HG03442 (cell line): ENCODE data around the gene PLCB4.

Experiments used
- ATAC-seq: cut with Tn5 transposase; IDR thresholded peaks from one replicate; pipeline ENCODE4 v1.9.1; 2021; ENCODE audit warnings: mild to moderate bottlenecking, moderate library complexity; ENCODE audit not compliant: unreplicated experiment

Gene PLCB4

DNA sequence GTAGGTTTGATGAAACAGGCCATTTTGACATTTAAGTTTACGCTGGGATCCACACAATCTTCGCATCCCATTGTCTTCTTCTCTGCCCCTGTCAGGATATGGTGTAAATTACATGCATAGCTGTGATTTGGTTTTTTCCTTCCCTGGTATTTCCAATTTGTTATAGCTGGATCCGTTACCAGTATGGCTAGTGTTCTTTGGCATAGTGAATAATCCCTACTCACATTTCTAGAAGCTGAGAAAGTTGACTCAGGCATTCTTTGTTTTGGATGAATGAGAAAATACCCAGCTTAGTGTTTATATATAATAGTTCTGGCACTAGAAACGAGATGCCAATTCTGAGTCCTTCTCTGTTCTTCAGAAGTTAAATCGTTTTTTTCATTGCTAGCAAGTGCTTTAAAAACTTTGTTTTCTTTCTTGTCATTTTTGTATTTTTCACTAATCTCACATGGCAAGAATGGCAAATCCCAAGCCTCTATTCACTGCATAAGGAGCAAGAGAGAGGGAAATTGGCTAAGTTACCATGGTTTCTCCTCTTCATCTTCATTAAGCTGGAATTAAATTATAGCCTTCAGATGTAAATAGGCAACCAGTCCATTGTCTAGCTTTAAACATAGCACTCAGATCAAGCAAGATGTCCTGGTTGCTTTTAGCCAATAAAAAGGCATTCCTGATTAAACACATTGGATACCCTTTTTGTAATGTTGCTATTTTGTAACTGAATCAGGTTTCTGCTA lies 353.6 kb downstream of the PLCB4 start:
- no peak for ATAC-seq

DNA sequence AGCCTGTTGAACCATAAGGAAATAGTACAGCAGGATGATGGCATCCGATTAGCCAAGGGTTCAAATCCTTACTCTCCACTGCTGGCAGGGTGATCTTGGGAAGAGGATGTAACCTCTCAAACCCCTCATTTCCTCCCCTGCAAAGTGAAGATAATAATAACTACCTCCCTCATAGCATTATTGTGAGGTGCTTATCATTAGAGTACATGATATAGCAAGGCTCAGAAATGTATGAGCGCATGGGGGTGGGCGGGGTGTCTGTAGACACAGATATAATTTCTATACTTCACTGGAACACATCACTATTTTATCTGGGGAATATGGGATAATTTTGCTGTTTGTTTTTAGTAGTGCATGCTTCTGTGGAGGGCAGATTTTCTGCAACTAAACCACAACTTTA lies 355.7 kb downstream of the PLCB4 start:
- no peak for ATAC-seq

DNA sequence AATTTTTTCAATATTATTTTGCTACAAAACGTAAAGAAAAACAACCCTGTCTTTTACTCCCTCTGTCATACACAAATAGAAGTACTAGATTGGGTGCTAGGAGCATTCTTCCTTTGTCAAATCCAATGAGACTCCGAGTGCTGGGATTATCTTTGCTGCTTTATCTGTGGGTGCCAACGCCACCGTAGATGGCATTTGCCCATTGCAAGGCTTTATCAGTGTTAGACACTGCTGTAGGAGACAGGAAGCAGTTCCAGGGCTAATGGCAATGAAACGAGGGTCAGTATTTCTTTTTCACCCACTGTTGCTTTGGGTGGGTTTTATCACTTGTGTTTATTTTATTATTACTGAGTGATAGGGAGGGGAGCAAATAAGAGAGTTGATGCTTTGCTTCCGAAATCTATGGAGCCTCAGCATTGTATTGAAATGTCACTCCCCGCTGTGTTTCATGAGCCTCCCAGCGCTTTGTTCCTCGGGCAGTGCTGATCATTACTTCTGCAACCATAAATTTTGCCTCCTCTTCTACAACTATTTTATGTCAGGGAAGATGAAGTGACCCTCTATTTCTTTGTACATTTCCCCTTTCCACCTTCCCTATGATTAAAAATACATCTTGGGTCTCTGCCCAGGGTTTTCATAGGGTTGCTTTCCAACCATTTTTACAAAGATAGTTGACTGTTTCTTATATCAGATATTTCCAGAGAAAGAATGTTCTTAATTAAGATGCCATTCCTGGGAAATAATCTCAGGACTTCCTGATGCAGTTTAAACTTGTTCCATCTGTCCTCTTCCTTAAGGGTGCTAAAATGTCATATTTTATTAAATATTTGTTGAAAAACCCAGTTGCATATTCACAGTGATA lies 358.8 kb downstream of the PLCB4 start:
- ATAC-seq = no peak

DNA sequence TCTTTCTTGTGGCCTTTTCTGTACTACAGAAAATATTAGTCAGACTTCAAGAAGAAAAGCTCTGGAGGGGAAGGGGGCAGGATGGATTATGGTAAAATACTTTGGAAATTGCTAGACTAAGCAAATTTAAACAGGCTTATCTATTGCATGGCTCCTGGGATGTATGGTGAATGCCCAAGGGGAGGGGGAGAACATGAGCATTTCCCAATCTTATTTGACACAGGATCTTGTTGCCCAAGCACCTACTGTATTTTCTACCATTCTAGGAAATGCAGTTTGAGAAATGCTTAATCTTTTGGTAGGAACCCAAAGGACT lies 359.4 kb downstream of the PLCB4 start:
- no peak for ATAC-seq

DNA sequence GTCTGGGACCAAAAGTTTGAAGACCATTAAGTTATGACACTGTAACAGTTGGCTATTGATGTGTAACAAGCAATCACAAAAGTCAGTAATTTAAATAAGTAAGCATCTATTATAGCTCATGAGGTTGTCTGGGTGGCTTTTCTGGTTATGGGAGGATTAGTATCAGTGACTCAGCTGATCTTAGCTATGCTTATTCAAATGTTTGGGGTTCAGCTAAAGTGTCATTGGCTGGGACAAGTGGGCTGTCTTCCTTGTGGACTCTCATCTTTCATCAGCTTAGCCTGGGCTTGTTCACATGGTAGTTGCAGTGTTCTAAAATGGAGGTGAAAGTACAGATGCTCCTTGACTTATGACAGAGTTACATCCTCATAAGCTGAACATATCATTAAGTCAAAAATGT lies 370.9 kb downstream of the PLCB4 start:
- ATAC-seq = no peak

DNA sequence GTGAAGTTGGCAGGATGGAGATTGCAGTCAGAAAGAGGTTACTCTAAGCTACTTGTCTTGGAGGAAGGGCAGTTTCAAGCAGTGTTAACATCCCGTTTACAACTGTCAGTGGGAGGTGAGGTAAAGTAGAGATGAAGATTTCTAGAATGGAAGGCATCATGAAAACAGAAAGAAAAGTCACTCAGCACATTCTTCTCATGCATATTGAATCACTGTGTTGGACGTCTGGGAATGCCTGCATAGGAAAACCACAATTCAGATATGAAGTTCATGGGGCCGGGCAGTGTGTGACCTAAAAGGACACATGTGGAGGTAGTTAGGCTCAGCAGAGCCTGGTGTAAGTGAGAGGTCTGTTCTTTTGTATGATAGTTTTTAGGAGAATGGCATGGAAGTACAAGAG lies 372.0 kb downstream of the PLCB4 start:
- no peak for ATAC-seq

DNA sequence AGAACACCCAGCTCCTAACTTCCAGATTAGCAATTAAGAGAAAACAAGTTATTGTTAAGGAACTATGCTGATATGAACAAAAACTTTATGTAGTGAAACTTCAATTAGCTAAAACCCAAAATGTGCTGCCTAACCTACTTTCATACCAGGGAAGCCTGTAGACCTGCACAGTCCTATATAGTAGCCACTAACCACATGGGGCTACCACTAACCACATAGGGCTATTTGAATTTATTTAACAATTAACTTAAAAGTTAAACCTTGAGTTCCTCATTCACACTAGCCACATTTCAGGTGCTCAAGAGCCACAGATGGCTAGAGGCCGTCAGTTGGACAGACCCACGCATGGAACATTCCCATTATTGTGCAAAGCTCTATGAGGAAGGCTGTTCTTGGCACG lies 373.1 kb downstream of the PLCB4 start:
- ATAC-seq = no peak

DNA sequence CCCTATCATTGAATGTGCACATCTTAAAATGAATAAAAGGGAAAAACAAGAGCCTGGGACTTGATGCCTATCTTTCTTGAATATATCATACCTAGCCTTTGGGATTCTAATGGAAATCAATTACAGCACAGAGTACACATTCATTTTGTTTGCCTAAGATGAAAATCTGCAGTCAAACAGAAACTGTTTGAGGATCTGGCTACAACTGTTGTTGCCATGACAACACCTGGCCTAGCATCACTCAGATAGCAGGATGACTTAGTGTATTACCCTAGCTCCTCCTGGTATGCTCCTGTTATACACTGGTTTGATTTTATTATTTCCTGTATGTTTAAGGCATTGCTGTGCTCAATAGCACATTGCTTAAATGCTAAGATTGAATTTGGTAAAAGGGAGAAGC lies 374.0 kb downstream of the PLCB4 start:
- ATAC-seq = peak; percentile 74

DNA sequence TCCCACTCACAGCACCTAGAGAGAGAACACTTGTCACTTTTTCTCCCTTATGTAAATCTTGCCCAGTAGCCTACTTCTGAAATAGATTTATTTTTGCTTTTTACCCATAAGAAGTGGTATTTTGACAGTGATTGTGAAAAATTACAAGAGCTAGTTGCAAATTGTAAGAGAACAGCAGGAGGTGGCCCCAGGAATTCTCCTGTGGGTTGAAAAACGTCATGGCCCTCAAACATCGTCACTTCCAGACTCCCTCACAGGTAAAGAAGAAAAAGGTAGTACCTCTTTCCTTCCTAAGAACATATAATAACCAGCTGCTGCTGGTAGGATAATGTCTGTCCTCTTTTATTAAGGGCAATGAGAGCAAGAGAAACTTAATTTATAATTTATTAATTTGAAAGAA lies 376.0 kb downstream of the PLCB4 start:
- ATAC-seq = no peak

DNA sequence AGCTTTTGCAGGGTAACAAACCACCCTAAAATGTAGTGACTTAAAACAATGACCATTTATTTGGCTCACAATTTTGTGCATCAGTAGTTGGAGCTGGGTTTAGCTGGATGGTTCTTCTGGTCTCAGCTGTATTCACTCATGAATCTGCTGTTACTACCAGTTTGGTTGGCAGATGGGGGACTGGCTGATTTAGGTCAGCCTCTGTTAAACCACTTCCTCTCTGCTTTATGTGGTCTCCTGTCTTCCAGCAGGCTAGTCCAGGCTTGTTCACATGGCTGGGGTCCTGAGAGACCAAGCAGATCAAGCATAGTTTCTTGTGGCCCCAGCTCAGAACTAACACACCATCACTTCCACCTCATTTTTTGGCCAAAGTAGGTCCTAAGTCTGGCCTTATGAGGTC lies 378.3 kb downstream of the PLCB4 start:
- ATAC-seq = no peak

DNA sequence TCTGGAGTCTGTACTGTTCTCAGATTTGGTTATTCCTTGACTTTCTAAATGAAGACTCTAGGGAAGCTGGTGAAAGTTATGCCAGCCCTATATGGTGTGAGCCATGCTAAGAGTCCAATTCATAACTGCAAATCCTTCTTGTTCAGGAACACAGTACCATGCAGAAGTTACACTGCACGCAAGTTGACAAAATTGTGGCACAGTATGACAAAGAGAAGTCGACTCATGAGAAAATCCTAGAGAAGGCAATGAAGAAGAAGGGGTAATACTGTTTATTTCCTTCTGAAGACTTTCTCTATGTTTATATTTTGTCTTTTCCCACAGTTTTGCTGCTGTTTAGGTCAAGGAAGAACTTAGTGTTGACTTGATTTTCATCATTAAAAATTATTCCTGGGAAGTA lies 384.3 kb downstream of the PLCB4 start:
- ATAC-seq = no peak

DNA sequence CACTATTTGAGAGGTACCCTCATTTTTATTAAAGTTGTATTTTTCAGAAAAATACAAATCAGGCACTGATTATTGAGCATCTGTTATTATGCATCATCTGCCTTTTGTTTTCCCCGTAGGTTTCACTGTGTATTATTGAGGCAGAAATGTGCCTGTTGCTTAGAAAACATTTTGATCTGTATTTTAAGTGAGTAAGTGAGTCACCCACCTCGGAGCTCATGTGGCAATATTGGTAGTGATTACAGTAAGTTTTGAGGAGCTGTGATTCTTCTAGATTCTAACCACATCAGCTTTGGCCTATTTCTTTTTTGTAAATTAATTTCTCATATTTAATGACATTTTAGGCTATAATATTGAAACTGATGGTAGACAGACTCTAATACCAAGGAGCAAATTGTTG lies 385.9 kb downstream of the PLCB4 start:
- ATAC-seq = no peak

DNA sequence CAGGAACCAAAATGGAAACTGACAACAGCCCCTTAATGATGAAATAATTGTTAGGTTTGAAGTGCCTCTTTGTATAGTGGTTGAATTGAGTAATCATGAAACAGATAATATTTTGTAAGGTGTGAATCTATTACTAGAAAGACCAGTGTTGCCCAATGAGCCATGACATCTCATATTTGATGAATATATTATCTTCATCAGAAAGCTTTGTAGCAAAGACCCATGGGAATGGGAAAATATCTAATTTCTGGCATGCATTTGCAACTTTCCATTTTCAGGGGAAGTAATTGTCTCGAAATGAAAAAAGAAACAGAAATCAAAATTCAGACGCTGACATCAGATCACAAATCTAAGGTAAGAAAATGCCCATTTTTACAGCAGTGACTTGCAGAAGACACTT lies 388.2 kb downstream of the PLCB4 start:
- no peak for ATAC-seq

DNA sequence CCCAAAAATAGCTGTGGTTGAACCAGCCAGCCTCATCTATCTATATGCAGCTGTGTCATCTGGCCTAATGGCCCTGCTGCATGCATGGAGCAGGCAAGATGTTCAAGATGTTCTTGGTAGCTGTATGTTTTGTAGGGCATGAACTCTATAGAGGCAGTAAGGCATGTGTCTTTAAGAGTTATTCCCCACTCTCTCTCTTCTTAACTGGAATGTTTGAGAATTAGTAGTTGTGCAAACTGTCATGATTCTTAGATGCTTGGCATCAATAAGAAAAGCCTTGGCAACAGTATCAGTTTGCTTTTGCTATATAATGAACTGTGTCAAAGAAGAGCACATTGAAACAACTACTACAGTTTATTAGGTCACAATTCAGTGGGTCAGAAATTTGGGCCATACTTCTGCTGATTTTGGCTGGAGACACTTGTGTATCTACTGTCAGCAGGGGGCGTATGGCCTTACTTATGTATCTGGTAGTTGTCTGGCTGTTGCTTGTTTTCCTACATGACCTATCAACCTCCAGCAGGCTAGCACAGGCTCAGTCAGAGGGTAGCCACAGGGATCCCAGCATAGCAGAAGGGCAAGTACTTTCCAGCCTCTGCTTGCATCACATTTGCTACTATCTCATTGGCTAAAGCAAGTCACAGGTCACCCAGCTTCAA lies 389.4 kb downstream of the PLCB4 start:
- no peak for ATAC-seq

DNA sequence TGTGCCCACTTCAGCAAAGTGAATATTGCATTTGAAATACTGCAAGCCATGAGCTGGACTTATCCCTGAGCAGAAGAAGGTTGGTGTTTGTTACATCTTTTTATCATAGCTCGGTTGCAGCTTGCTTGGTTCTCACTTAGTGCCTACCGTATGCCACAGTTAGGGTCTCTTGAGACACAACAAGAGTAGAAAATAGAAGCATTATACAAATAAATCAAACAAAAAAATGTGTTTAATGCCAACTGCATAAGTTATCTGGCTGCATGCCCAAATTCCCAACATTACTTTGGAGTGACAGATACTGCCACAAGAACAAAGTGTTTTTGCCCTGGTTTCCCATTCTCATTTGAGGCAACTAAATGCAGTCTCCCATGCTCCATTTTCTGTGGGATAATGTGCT lies 391.6 kb downstream of the PLCB4 start:
- no peak for ATAC-seq

DNA sequence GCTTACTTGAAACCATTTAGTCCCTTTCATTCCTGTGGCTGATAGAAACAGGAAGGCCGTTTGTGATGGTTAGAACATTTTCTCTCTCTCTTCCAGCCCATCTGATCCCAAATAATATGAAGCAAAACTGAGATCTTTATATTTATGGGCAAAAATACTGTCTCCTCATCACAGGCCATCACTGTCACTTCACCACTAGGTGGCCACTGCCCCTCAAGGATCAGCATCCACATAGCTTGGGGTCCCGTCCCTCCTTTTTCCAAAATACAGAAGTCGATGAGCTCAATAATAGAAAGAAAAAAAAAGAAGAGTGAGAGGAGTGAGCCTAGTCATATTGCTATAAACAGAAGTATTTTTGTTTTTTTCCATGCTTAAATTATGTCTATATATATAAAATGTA lies 399.1 kb downstream of the PLCB4 start:
- ATAC-seq = no peak

DNA sequence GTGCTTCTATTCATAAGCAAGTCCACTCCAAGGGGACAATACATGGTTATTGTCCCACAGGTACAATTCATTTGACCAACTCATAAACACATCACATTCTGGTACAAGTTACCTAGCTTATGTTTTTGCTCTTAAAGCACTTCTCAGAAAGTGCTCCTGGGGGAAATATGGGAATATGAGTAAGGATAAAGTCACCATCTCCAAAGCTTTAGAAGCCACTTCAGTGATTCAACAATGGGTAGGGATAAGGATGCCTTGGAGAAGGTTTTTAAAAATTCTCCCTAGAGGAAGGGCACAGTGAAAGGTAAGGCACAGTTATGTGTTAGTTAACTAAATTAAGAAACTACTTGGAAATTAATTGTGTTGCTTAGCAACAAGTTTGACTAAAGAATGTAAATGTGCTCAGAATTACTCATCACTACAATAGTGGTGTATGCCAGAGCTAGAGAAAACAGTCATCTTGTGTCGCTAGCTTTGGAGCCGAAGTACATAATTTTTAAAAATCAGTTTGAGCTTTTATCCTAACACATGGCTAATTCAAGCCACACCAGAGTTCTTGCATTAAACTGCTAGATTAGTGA lies 406.0 kb downstream of the PLCB4 start:
- ATAC-seq = no peak

DNA sequence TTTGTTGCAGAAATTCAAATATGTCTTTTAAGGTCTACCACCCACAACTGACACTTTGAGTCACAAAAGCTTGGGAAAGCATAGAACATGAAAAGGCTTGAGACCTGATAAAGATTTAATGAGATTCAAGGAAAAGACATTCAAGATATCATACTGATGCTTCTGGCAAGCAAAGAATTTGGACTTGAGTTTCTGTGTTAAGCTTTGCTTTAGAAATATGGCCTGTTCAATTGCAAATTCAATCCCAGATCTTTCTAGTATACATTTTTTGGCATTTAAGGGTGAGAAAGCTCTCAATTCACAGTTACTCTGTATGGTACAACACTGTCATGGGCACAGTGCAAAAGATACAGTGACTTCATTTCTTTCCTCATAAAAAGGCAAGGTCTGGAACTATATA lies 406.6 kb downstream of the PLCB4 start:
- no peak for ATAC-seq

DNA sequence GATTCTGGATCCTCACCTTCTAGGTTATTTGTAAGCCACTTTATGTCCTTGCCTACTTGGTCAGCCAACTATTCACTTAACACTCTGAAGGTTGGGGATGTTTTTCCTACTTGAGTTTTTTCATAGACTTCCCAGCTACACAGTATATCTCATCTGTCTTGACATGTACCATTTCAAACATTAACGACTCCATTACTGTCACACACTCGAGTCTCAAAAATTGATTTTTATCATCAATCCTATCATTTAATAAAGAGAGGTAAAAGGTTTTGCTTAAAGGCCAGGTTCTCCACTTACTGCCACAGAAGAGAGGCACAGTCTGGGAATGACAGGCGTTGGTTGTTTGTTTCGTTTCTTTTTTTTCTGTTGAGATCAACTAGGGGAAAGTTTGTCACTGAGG lies 407.3 kb downstream of the PLCB4 start:
- no peak for ATAC-seq

DNA sequence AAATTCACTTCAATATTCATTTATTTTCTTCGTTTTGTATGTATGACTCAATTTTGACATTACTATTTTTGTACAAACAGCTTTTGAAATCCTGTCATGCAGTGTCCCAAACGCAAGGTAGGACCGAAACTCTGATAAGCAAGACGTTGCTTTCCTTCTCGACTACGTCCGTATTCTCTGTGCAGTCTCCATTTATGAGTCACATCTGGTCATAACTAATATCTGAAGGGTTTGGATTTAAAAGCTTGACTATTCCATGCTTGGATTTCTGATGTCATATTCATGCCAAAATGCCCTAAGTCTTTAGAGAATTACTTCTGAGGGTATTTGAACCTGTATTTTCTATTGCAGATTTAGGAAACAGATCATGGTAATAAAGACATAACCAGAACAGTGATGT lies 407.8 kb downstream of the PLCB4 start:
- no peak for ATAC-seq

DNA sequence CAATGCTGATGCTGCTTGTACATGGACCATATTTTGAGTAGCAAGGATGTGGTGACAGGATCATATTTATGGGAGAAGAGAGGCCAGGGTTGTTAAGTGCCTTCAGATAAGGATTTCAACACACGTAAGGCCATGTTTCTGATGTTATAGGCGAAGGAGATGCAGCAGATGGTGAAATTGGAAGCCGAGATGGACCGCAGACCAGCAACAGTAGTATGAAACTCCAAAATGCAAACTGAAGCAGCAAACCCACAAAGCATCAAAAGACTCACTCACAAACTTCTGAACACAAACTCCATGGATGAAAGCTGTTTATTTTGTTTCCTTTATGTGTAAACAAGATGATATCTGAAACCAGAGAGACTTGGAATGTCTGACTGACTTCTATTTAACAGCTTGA lies 409.9 kb downstream of the PLCB4 start:
- ATAC-seq = no peak

DNA sequence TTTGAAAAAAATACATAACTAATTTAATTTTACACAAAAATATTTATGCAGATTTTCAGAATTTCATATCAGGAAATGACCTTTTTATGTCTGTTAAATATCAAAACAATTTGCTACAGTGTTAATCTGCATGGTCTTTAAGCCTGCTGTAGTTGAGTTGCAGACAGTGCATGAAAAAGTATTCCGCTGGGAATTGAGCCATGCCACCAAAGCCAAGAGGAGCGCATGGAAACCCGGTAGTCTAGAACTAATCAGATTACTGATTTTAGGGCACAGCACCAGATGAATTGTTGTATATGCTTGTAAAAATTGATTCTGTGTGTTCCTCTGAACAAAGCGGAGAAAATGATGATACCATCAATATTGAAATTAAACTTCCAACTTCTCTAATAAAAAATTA lies 411.2 kb downstream of the PLCB4 start:
- ATAC-seq = no peak
